ENCODE data around the gene UBQLN4. TPM values are rescaled to one million over a fixed set of nuclear protein-coding genes. Genes with fewer than 3 reads are reported as not detected.

Gene UBQLN4
- total and polyA plus RNA-seq, 9 of the 15 experiments (the other 6 are each of a cell fraction or from before 2014, with no cell fraction given), result 13.5 to 65.5 (median 37.0) TPM

- no peak for TF ChIP-seq KLF6 (CRISPR knock-in tag; IDR thresholded peaks at IDR 0.05; ENCODE audit: borderline replicate concordance)
- peak; percentile 15; the same call in 1 of the 2 replicates for TF ChIP-seq FOXP1 (CRISPR knock-in tag; IDR thresholded peaks at IDR 0.05)
- no peak for TF ChIP-seq ATF3 (IDR thresholded peaks at IDR 0.05)
- 0 out of 2 replicates have a peak, but pooled peaks have one; percentile 64 for TF ChIP-seq ATF3 (CRISPR knock-in tag; conservative IDR thresholded peaks at IDR 0.05)
- TF ChIP-seq ZNF324 (CRISPR knock-in tag; IDR thresholded peaks at IDR 0.05), result peak; percentile 25; the same call in 1 of the 2 replicates
- TF ChIP-seq CCNT2 (IDR thresholded peaks at IDR 0.05; ENCODE audit: borderline replicate concordance, extremely low read depth, insufficient read length, low read depth, low read length), result peak; percentile 70
- TF ChIP-seq RAD21 (CRISPR knock-in tag; conservative IDR thresholded peaks at IDR 0.05 in 1 of 2, IDR thresholded peaks at IDR 0.05 in 1 of 2), result 0 out of 4 replicates have a peak, but pooled peaks of 1 of the 2 experiments have one; percentile 1
- no peak for TF ChIP-seq LARP7 (IDR thresholded peaks at IDR 0.05)
- TF ChIP-seq NR2F6 (CRISPR knock-in tag; IDR thresholded peaks at IDR 0.05), result 0 out of 2 replicates have a peak, but pooled peaks have one; percentile 75
- TF ChIP-seq KAT7 (CRISPR knock-in tag; IDR thresholded peaks at IDR 0.05; ENCODE audit: borderline replicate concordance), result peak; percentile 47; the same call in 1 of the 2 replicates
- TF ChIP-seq ARID1B (IDR thresholded peaks at IDR 0.05), result 0 out of 2 replicates have a peak, but pooled peaks have one; percentile 11
- TF ChIP-seq HMGN3 (IDR thresholded peaks at IDR 0.05; ENCODE audit: borderline replicate concordance, extremely low read depth, insufficient read length, low read depth, low read length), result peak; percentile 61
- no peak for TF ChIP-seq ZNF518B (CRISPR knock-in tag; IDR thresholded peaks at IDR 0.05)
- TF ChIP-seq ZBTB7A (IDR thresholded peaks at IDR 0.05; ENCODE audit: borderline replicate concordance, control insufficient read depth, low read depth, low read length), result peak; percentile 99
- TF ChIP-seq POLR2G (IDR thresholded peaks at IDR 0.05; ENCODE audit: low read depth, low read length), result peak; percentile 61
- TF ChIP-seq NCOR1 (IDR thresholded peaks at IDR 0.05), result 0 out of 2 replicates have a peak, but pooled peaks have one; percentile 24
- peak; percentile 45 for TF ChIP-seq CTCFL (IDR thresholded peaks at IDR 0.05; ENCODE audit: borderline replicate concordance, insufficient read depth, low read depth, low read length, poor library complexity, severe bottlenecking)
- no peak for TF ChIP-seq MAFF (IDR thresholded peaks at IDR 0.05; ENCODE audit: low read length)
These were observed at the start of gene UBQLN4 (continued) for GRCh38 chr1:156053768-156054499.
